RWPE2 (cell line): ENCODE data around the gene KLHL36.

Source experiments
- ATAC-seq: fragments of 200-7000 bp; cut with Tn5 transposase; 3 replicates; pipeline ENCODE4 v1.9.1; 2021; ENCODE audit warnings: low read depth
- DNase-seq: peaks from one replicate; pipeline ENCODE4 v3.0.0-alpha.2; 2020; ENCODE audit warnings: low spot score
- H3K27ac ChIP-seq: fragments of 450-650 bp; 2 replicates; pipeline ENCODE4 v1.5.1; 2017; ENCODE audit warnings: mild to moderate bottlenecking; ENCODE audit not compliant: poor library complexity, severe bottlenecking
- H3K27me3 ChIP-seq: fragments of 250-450 bp; sonication (Bioruptor Pico); 2 replicates; pipeline ENCODE4 v1.5.1; 2021; ENCODE audit warnings: mild to moderate bottlenecking, moderate library complexity; ENCODE audit not compliant: insufficient read depth, poor library complexity, severe bottlenecking
- H3K36me3 ChIP-seq: fragments of 250-450 bp; sonication (Bioruptor Pico); 2 replicates; pipeline ENCODE4 v1.5.1; 2020; ENCODE audit warnings: low read depth, mild to moderate bottlenecking, moderate library complexity
- H3K4me1 ChIP-seq: fragments of 250-450 bp; sonication (Bioruptor Pico); 2 replicates; pipeline ENCODE4 v1.5.1; 2021; ENCODE audit warnings: mild to moderate bottlenecking, moderate library complexity; ENCODE audit not compliant: insufficient read depth, poor library complexity, severe bottlenecking
- H3K4me3 ChIP-seq: fragments of 250-450 bp; sonication (Bioruptor Pico); 2 replicates; pipeline ENCODE4 v1.5.1; 2021; ENCODE audit warnings: mild to moderate bottlenecking, moderate library complexity; ENCODE audit not compliant: severe bottlenecking
- H3K9me3 ChIP-seq: fragments of 250-450 bp; sonication (Bioruptor Pico); 2 replicates; pipeline ENCODE4 v1.5.1; 2021; ENCODE audit warnings: mild to moderate bottlenecking, moderate library complexity; ENCODE audit not compliant: severe bottlenecking
- TF ChIP-seq, protein P1 (sequence below): fragments of 450-650 bp; IDR thresholded peaks from one replicate; pipeline ENCODE4 v1.5.1; 2017; ENCODE audit warnings: mild to moderate bottlenecking, moderate library complexity; ENCODE audit not compliant: poor library complexity, severe bottlenecking

The KLHL36 gene

GRCh38 chr16:84643674-84644073 is 4.6 kb upstream of the KLHL36 start:
- no peak overlapping the region for H3K4me3 ChIP-seq
- no peaks in the 10 kb centered on the region for H3K27me3 ChIP-seq
- no peaks in the 10 kb centered on the region for H3K9me3 ChIP-seq
- H3K27ac ChIP-seq: peak overlapping the region; percentile 71
- DNase-seq (no peak), ATAC-seq (peak; percentile 31; the same call in 1 of the 3 replicates)
- H3K36me3 ChIP-seq: no peaks in the 10 kb centered on the region
- peaks cover 37% of the 10 kb centered on the region for H3K4me1 ChIP-seq
- TF ChIP-seq, protein P1, sequence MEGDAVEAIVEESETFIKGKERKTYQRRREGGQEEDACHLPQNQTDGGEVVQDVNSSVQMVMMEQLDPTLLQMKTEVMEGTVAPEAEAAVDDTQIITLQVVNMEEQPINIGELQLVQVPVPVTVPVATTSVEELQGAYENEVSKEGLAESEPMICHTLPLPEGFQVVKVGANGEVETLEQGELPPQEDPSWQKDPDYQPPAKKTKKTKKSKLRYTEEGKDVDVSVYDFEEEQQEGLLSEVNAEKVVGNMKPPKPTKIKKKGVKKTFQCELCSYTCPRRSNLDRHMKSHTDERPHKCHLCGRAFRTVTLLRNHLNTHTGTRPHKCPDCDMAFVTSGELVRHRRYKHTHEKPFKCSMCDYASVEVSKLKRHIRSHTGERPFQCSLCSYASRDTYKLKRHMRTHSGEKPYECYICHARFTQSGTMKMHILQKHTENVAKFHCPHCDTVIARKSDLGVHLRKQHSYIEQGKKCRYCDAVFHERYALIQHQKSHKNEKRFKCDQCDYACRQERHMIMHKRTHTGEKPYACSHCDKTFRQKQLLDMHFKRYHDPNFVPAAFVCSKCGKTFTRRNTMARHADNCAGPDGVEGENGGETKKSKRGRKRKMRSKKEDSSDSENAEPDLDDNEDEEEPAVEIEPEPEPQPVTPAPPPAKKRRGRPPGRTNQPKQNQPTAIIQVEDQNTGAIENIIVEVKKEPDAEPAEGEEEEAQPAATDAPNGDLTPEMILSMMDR: no peak

DNA sequence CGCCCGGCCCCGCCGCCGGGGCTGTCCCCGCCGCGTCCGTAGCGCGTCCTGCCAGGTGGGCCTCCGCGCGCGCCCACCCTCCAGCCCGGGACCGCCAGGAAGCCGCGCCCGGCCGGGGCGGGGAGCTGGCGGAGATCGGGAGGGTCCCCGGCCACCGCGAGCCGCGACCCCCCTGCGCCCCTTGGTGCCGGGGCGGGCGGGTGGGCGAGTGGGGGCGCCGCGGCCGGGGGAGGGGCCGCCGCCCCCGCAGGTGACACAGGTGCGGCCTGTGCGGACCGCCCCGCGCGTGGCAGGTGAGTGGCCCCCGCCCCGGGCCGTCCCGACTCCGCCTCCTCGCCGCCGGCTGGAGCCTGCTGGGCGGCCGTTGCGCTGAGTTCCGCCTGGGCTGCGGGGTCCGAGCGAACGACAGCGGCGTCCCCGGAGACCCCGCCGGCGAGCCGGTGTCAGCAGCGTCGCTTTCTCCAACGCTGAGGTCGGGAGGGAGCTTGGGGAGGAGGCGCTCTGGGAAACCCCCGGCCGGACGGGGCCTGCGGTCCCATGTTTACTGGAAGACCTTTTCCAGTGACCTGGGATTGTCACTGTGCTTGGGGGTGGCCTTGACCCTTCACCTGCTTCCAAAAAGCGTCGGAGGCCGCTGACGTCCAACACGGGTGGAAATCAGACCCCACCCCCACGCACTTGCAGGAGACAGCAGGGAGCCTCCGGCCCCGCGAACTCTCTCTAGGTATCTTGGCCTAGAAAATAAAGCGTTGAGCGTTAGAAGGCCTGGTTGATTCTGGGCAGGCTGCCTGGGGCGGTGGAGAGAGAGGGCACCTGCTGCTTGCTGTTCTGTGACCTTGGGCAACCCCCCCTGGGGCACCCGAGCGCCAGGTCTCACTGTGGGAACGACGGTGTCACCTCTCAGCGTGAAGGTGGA is 542 bp downstream of the KLHL36 start:
- TF ChIP-seq, protein P1: no peak
- H3K4me3 ChIP-seq: peak overlapping the region; percentile 92
- H3K27me3 ChIP-seq: no peaks in the 10 kb centered on the region
- peak; percentile 64 for ATAC-seq
- no peak for DNase-seq
- peak overlapping the region; percentile 53 for H3K27ac ChIP-seq
- peaks cover 35% of the 10 kb centered on the region for H3K36me3 ChIP-seq
- H3K9me3 ChIP-seq: no peaks in the 10 kb centered on the region
- H3K4me1 ChIP-seq: peaks cover 7% of the 10 kb centered on the region

- TF ChIP-seq, protein P1: no peak
- H3K27ac ChIP-seq: no peak overlapping the region
- H3K4me3 ChIP-seq: peak overlapping the region; percentile 92
- no peaks in the 10 kb centered on the region for H3K9me3 ChIP-seq
- DNase-seq: no peak
- H3K36me3 ChIP-seq: peaks cover 41% of the 10 kb centered on the region
- no peaks in the 10 kb centered on the region for H3K27me3 ChIP-seq
- H3K4me1 ChIP-seq: peaks cover under 1% of the 10 kb centered on the region
- no peak for ATAC-seq
These were observed 1.2 kb downstream of the KLHL36 start for GRCh38 chr16:84649511-84649861.

- Histone ChIP-seq H3K4me1 (no peaks in the 10 kb centered on the region), H3K27ac (no peak overlapping the region), H3K27me3 (no peaks in the 10 kb centered on the region), H3K36me3 (peaks cover 50% of the 10 kb centered on the region), H3K4me3 (no peak overlapping the region), H3K9me3 (no peaks in the 10 kb centered on the region)
- DNase-seq: no peak
- TF ChIP-seq, protein P1: no peak
- peak; percentile 40; the same call in 2 of the 3 replicates for ATAC-seq
These were observed 2.0 kb downstream of the KLHL36 start for GRCh38 chr16:84650062-84650991.
